ENCODE measurements around the gene ADAMTS6. TPM values are rescaled to one million over a fixed set of nuclear protein-coding genes. Genes with fewer than 3 reads are reported as not detected.

The ADAMTS6 gene
- total RNA-seq, 2 donors from 2014 or later, result 0.74 to 2.2 TPM

DNA sequence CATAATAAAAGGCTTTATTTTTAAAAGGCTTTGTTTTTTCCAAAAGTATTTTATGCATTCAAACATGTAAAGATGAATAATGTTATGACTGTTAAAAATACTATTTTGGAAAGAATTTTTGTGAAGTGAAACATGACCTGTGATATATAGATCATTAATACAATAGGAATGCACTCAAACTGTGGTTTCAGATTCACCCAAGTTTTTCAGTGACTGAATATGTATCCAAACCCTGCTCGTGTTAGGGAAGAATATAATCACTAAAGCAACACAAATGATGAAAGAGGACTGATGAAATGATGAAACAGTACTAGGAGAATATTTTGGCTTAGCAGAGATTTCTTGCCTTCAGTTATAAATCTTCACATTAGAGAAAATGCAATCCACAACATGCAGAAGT lies 278.0 kb downstream of the ADAMTS6 start:
- Histone ChIP-seq H3K27me3 (no peaks in the 10 kb centered on the region), H3K4me3 (no peak overlapping the region), H3K27ac (no peak overlapping the region), H3K4me1 (no peaks in the 10 kb centered on the region), H3K36me3 (no peaks in the 10 kb centered on the region), H3K9me3 (no peaks in the 10 kb centered on the region)
- TF ChIP-seq, protein P1, sequence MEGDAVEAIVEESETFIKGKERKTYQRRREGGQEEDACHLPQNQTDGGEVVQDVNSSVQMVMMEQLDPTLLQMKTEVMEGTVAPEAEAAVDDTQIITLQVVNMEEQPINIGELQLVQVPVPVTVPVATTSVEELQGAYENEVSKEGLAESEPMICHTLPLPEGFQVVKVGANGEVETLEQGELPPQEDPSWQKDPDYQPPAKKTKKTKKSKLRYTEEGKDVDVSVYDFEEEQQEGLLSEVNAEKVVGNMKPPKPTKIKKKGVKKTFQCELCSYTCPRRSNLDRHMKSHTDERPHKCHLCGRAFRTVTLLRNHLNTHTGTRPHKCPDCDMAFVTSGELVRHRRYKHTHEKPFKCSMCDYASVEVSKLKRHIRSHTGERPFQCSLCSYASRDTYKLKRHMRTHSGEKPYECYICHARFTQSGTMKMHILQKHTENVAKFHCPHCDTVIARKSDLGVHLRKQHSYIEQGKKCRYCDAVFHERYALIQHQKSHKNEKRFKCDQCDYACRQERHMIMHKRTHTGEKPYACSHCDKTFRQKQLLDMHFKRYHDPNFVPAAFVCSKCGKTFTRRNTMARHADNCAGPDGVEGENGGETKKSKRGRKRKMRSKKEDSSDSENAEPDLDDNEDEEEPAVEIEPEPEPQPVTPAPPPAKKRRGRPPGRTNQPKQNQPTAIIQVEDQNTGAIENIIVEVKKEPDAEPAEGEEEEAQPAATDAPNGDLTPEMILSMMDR (IDR thresholded peaks at IDR 0.05), result no peak
- no peak for DNase-seq (ENCODE audit: low spot score)

DNA sequence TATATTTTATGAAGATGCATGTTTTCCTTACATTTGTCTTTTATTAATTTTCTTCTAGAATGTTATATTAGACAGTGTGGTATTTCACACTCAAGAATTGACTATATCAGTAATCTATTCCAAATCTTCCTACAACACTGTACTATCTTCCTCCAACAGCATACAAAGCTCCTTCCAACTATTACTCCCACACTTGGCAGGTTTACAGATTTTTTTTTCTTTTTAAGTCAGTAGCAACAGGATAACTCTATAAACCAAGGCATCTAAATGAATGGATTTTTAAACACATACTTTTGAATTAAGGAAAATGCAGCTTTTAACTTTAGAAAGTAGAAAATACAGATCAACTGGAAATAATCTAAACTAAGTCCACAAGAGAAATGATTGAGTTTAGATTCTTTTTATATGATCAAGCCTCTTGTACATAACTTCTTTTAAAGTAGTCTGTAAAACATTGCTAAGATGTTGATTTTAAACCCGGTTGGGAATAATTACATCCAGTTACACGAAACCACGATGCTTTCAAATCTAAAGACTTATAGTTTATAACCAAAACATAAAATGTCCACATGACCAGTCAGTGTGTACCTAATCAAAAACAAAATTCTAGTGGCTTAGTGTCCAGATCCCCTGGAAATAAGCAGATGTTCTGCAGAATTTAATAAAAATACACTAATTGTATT lies 281.6 kb downstream of the ADAMTS6 start:
- TF ChIP-seq, protein P1 (IDR thresholded peaks at IDR 0.05), result no peak
- Histone ChIP-seq H3K27me3 (no peaks in the 10 kb centered on the region), H3K36me3 (no peaks in the 10 kb centered on the region), H3K9me3 (no peaks in the 10 kb centered on the region), H3K4me1 (no peaks in the 10 kb centered on the region), H3K4me3 (no peak overlapping the region), H3K27ac (no peak overlapping the region)
- DNase-seq (ENCODE audit: low spot score), result no peak

DNA sequence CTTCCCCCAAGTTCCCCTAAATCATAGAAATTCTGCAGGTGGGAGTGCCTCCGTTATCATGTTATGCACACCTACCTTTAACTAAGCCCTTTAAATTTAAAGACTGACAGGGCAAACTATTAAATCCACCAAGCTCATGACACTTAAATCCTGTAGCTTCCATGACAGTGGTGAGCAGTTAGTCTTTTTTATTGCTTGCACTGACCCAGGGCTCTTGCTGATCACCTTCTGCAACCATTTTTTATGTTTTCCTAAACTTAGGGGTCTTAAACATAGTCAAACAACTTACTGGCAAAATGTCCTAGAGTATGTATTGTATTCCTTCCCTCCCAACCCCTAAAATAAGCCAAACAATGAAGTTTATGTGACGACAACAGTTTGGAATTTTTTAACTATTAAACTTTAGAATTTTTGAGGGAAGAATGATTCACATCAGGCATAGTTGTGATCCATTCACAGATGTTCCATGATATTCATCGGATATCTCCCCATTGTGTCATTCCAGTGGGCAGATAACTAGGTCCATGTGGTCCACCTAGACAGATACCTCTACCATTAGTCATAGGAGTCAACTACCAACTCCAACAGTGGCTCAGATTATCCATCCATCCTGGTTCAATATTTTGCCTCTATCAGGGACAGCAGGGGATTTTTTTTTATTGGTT lies 283.1 kb downstream of the ADAMTS6 start:
- H3K4me1 ChIP-seq, result no peaks in the 10 kb centered on the region
- DNase-seq (ENCODE audit: low spot score), result no peak
- no peaks in the 10 kb centered on the region for H3K36me3 ChIP-seq
- no peaks in the 10 kb centered on the region for H3K9me3 ChIP-seq
- TF ChIP-seq, protein P1 (IDR thresholded peaks at IDR 0.05), result no peak
- H3K27me3 ChIP-seq, result no peaks in the 10 kb centered on the region
- no peak overlapping the region for H3K27ac ChIP-seq
- no peak overlapping the region for H3K4me3 ChIP-seq

DNA sequence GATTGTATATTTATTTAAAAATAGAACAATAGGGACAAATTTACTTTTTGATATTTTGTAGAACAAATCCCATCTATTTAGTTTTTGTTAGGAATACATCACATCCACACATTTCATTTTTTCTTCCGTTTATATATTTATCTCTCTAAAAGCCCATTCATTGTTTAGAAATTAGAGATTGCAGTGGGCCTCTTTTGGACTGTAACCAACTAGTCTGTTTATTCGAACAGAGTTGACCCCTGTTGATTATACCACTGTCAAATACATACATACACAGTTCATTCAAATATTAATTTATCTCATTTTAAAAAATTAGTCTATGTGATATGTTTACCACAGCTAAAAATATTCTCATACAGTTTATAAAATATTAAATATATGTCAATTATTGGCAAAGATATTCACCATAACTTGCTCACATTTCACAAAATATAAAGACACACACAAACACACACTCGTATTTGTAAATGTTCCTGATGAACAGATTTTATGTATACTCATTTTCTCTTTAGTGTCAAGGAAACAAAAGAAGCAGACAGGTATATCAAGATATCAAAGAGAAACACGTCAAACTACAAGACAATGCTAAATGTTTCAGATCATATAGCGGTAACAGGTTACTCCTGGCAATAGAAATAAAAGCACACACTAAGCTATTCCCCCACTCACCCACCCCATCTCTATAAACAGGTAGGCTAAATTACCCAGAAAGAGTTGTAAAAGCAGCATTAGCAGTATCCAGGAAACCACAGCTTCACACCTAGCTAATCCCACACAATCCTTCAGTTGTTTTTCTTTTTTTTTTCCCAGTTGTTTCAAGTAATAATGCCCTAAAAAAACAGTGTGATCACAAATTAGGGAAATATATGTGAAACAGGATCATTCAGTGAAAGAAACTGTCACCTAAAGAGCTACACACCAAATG lies 283.9 kb downstream of the ADAMTS6 start:
- TF ChIP-seq, protein P1 (IDR thresholded peaks at IDR 0.05), result no peak
- DNase-seq (ENCODE audit: low spot score), result no peak
- Histone ChIP-seq H3K27ac (no peak overlapping the region), H3K27me3 (no peaks in the 10 kb centered on the region), H3K4me3 (no peak overlapping the region), H3K36me3 (no peaks in the 10 kb centered on the region), H3K4me1 (no peaks in the 10 kb centered on the region), H3K9me3 (no peaks in the 10 kb centered on the region)

DNA sequence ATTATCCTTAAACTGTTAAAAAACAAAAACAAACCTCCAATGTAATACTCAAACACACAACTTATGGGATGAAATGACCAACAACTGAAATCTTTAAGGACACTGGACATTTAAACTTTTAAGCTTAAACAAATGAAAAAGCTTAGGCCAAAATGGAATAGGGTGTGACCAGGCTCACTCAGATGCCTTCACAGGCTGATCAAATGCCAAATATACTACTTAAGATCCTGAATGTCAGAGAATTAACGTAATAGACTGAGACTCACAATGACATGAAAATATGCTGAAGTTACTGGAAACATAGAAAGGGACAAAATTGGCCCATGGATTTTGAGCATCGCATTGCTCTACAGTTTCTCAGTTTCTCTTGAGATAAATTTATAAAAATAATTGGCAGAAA lies 286.8 kb downstream of the ADAMTS6 start:
- Histone ChIP-seq H3K27ac (no peak overlapping the region), H3K36me3 (no peaks in the 10 kb centered on the region), H3K27me3 (no peaks in the 10 kb centered on the region), H3K9me3 (no peaks in the 10 kb centered on the region), H3K4me3 (no peak overlapping the region), H3K4me1 (no peaks in the 10 kb centered on the region)
- TF ChIP-seq, protein P1 (IDR thresholded peaks at IDR 0.05), result no peak
- no peak for DNase-seq (ENCODE audit: low spot score)
